K562 (cell line): ENCODE data around the gene TRNAU1AP. TPM values are rescaled to one million over a fixed set of nuclear protein-coding genes. Genes with fewer than 3 reads are reported as not detected.
A peak's percentile ranks its signal among the peaks of the same experiment; 100 is the strongest.

ENCODE experiments used
- BACH1 ChIP-seq: fragments of 200-800 bp; sonication (Bioruptor generic); IDR thresholded peaks from 2 replicates; pipeline ENCODE4 v1.6.1; 2016; ENCODE audit warnings: missing genetic modification characterization, missing compliant biosample characterization
- BCOR ChIP-seq: fragments of 450-650 bp; IDR thresholded peaks from 2 replicates; pipeline ENCODE4 v1.6.1; 2016
- CHAMP1 ChIP-seq: fragments of 450-650 bp; IDR thresholded peaks from 2 replicates; pipeline ENCODE4 v1.6.1; 2016; ENCODE audit warnings: mild to moderate bottlenecking
- CREB5 ChIP-seq: fragments of 250-450 bp; sonication (Bioruptor Pico); IDR thresholded peaks from 2 replicates; pipeline ENCODE4 v1.5.0; 2020; ENCODE audit warnings: mild to moderate bottlenecking
- ERF ChIP-seq: fragments of 450-650 bp; formaldehyde crosslinking; IDR thresholded peaks from 2 replicates; pipeline ENCODE4 v1.4.0; 2020; ENCODE audit warnings: mild to moderate bottlenecking, mixed read lengths
- EWSR1 ChIP-seq: fragments of 450-650 bp; IDR thresholded peaks from 2 replicates; pipeline ENCODE4 v1.6.1; 2018; ENCODE audit warnings: borderline replicate concordance, mild to moderate bottlenecking, low read depth, moderate library complexity; ENCODE audit not compliant: partially characterized antibody
- GATAD2B ChIP-seq: fragments of 450-650 bp; IDR thresholded peaks from 2 replicates; pipeline ENCODE4 v1.6.1; 2017; ENCODE audit warnings: mild to moderate bottlenecking, borderline replicate concordance
- MCM7 ChIP-seq, 2 experiments: fragments of 450-650 bp; IDR thresholded peaks; 2 replicates each; pipeline ENCODE4 v1.6.1; 2016 to 2018
- MEF2D ChIP-seq: conservative IDR thresholded peaks from 2 replicates; pipeline ENCODE4 v1.6.1; 2016; ENCODE audit warnings: low read depth, missing genetic modification characterization, missing compliant biosample characterization
- NFRKB ChIP-seq: fragments of 450-650 bp; IDR thresholded peaks from 2 replicates; pipeline ENCODE4 v1.6.1; 2016; ENCODE audit warnings: low read depth
- RAD21 ChIP-seq, 2 experiments: fragments of 250-450 bp in 1 of 2; fragments of 450-650 bp in 1 of 2; sonication (Bioruptor Pico) in 1 of 2; formaldehyde crosslinking in 1 of 2; IDR thresholded peaks in 1 of 2; conservative IDR thresholded peaks in 1 of 2; 2 replicates each; pipeline versions ENCODE4 v1.4.0 to v1.8.0; 2020 to 2022; ENCODE audit warnings: mild to moderate bottlenecking in 2 of 2, moderate library complexity in 1 of 2
- SREBF2 ChIP-seq: sonication (generic); formaldehyde crosslinking; IDR thresholded peaks from 2 replicates; pipeline ENCODE4 v1.4.0; 2020; ENCODE audit warnings: mild to moderate bottlenecking, missing genetic modification reagents
- SUPT5H ChIP-seq: fragments of 450-650 bp; IDR thresholded peaks from 2 replicates; pipeline ENCODE4 v1.6.1; 2016
- TAF1 ChIP-seq: IDR thresholded peaks from 2 replicates; pipeline ENCODE4 v1.6.1; 2011; ENCODE audit warnings: mild to moderate bottlenecking, low read length, moderate library complexity; ENCODE audit not compliant: insufficient read depth, control insufficient read depth, severe bottlenecking; ENCODE audit errors: extremely low read depth
- TARDBP ChIP-seq: fragments of 450-650 bp; IDR thresholded peaks from 2 replicates; pipeline ENCODE4 v1.6.1; 2016
- YBX1 ChIP-seq: fragments of 450-650 bp; IDR thresholded peaks from 2 replicates; pipeline ENCODE4 v1.7.1; 2016; ENCODE audit warnings: mild to moderate bottlenecking
- ZBTB17 ChIP-seq: fragments of 450-650 bp; formaldehyde crosslinking; IDR thresholded peaks from 2 replicates; pipeline ENCODE4 v1.4.0; 2020; ENCODE audit warnings: mild to moderate bottlenecking
- ZC3H8 ChIP-seq: fragments of 450-650 bp; IDR thresholded peaks from 2 replicates; pipeline ENCODE4 v1.6.1; 2017
- ZKSCAN8 ChIP-seq: fragments of 200-800 bp; sonication (Bioruptor generic); IDR thresholded peaks from 2 replicates; pipeline ENCODE4 v1.6.1; 2016; ENCODE audit warnings: missing genetic modification characterization, missing compliant biosample characterization
- ZNF217 ChIP-seq: sonication (generic); formaldehyde crosslinking; IDR thresholded peaks from 2 replicates; pipeline ENCODE4 v1.8.0; 2022; ENCODE audit warnings: mild to moderate bottlenecking, missing genetic modification reagents
- ZNF444 ChIP-seq: fragments of 250-450 bp; sonication (Bioruptor Pico); IDR thresholded peaks from 2 replicates; pipeline ENCODE4 v1.4.0; 2020; ENCODE audit warnings: mild to moderate bottlenecking, moderate library complexity
- polyA plus RNA-seq, 8 experiments: library from polyadenylated mRNA; depleted of rRNA in 4 of 8; stranded (reverse) in 5 of 8; unstranded in 3 of 8; fragments of >200 nt; fragmentation: Nextera tagmentation in 2 of 8; fragmentation: Illumina TruSeq in 1 of 8; extraction: Ambion mirVana in 2 of 8; extraction: Trizol in 1 of 8; gene quantifications; 2 replicates each; pipeline versions ENCODE4 v1.2.1 to v1.2.3, GENCODE V29; 2011 to 2014; ENCODE audit warnings: inconsistent platforms in 1 of 8, missing spikeins in 1 of 8
- total RNA-seq, 7 experiments: library from RNA; depleted of rRNA in 6 of 7; stranded (reverse); fragments of >200 nt in 6 of 7; fragmentation: Illumina TruSeq in 2 of 7; extraction: Trizol in 2 of 7; gene quantifications; 2 replicates each; pipeline versions ENCODE4 v1.2.1 to v1.2.3, GENCODE V29; 2011 to 2021; ENCODE audit warnings: low replicate concordance in 1 of 7
- TF ChIP-seq, protein P1 (sequence below): fragments of 250-450 bp; sonication (Bioruptor Pico); IDR thresholded peaks from 2 replicates; pipeline ENCODE4 v1.8.0; 2021; ENCODE audit warnings: moderate library complexity, mild to moderate bottlenecking, inconsistent platforms
- TF ChIP-seq, protein P2 (sequence below): fragments of 450-650 bp; IDR thresholded peaks from 2 replicates; pipeline ENCODE4 v1.6.1; 2017; ENCODE audit warnings: antibody characterized with exemption

TRNAU1AP gene
- total and polyA plus RNA-seq, 9 of the 15 experiments (the other 6 are each of a cell fraction or from before 2014, with no cell fraction given) = 34.9 to 110 (median 46.3) TPM

- TF ChIP-seq BACH1 (tag) = no peak
- no peak for TF ChIP-seq BCOR
- TF ChIP-seq SUPT5H = peak; percentile 99
- peak; percentile 34 for TF ChIP-seq EWSR1
- 0 out of 2 replicates have a peak, but pooled peaks have one; percentile 43 for TF ChIP-seq CHAMP1
- TF ChIP-seq ZNF217 = no peak
- TF ChIP-seq, protein P1, sequence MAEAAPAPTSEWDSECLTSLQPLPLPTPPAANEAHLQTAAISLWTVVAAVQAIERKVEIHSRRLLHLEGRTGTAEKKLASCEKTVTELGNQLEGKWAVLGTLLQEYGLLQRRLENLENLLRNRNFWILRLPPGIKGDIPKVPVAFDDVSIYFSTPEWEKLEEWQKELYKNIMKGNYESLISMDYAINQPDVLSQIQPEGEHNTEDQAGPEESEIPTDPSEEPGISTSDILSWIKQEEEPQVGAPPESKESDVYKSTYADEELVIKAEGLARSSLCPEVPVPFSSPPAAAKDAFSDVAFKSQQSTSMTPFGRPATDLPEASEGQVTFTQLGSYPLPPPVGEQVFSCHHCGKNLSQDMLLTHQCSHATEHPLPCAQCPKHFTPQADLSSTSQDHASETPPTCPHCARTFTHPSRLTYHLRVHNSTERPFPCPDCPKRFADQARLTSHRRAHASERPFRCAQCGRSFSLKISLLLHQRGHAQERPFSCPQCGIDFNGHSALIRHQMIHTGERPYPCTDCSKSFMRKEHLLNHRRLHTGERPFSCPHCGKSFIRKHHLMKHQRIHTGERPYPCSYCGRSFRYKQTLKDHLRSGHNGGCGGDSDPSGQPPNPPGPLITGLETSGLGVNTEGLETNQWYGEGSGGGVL = no peak
- peak; percentile 49 for TF ChIP-seq TAF1
- TF ChIP-seq MEF2D (tag) = no peak
- TF ChIP-seq ERF (CRISPR knock-in tag) = peak; percentile 85
- no peak; the same call in 1 of the 2 replicates for TF ChIP-seq NFRKB
- 0 out of 2 replicates have a peak, but pooled peaks have one; percentile 38 for TF ChIP-seq YBX1
- no peak for TF ChIP-seq TARDBP
- TF ChIP-seq ZBTB17 (CRISPR knock-in tag) = no peak
- TF ChIP-seq, protein P2, sequence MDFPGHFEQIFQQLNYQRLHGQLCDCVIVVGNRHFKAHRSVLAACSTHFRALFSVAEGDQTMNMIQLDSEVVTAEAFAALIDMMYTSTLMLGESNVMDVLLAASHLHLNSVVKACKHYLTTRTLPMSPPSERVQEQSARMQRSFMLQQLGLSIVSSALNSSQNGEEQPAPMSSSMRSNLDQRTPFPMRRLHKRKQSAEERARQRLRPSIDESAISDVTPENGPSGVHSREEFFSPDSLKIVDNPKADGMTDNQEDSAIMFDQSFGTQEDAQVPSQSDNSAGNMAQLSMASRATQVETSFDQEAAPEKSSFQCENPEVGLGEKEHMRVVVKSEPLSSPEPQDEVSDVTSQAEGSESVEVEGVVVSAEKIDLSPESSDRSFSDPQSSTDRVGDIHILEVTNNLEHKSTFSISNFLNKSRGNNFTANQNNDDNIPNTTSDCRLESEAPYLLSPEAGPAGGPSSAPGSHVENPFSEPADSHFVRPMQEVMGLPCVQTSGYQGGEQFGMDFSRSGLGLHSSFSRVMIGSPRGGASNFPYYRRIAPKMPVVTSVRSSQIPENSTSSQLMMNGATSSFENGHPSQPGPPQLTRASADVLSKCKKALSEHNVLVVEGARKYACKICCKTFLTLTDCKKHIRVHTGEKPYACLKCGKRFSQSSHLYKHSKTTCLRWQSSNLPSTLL = no peak; the same call in 1 of the 2 replicates
- TF ChIP-seq RAD21 (CRISPR knock-in tag; conservative IDR thresholded peaks at IDR 0.05 in 1 of 2, IDR thresholded peaks at IDR 0.05 in 1 of 2) = no peak
- no peak for TF ChIP-seq ZC3H8
- TF ChIP-seq CREB5 (CRISPR knock-in tag) = no peak
- TF ChIP-seq SREBF2 (CRISPR knock-in tag) = no peak
- no peak for TF ChIP-seq ZKSCAN8 (CRISPR knock-in tag)
- TF ChIP-seq MCM7 (IDR thresholded peaks at IDR 0.05) = no peak
- TF ChIP-seq ZNF444 (CRISPR knock-in tag) = no peak
- no peak for TF ChIP-seq GATAD2B
Measured at GRCh38 chr1:28509705-28510272, 43.1 kb upstream of the TRNAU1AP start (continued).
